ENCODE results near the gene SPRN. TPM values are rescaled to one million over a fixed set of nuclear protein-coding genes. Genes with fewer than 3 reads are reported as not detected.
"Not testable (repeated sequence)": the region's sequence is repeated elsewhere in the genome, so short reads cannot be mapped to it uniquely, and the experiment has no call there.

The SPRN gene
- total RNA-seq, 1 donor from 2014 or later: not detected

DNA sequence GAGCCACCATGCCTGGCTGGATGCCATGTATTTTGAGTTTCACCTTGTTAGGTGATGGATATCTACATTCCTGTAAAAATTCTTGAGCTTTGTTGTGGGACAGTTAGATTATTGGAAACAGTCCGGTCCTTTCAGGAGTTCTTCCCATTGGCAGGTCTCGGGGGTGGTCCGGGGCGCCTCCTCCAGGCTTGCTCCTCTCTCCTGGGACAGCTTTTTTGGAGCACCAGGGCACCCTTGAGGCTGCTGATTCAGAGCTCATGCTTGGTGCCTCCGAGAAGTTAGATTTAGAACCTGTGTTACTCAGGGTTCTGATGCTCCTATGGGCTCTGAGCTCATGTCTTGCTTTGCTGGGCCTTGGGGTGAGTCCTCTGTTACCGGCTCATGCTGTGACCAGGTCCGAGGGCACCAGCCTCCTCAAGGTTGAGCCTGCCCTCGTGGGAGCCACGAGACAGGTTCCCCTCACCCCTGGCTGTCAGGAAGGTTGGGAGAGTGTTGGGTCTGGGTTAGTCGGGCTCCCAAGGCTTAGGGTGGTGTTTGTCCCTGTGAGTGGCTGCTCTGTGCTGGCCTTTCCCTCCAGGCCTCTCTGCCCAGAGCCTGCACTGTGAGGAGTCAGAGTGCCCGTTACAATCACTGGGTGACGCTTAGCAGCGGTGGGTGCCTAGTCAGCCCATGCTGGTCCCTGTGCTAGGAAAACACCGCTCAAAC, 6.0 kb downstream of the SPRN start:
- Histone ChIP-seq H3K27me3 (ENCODE audit: control insufficient read depth, insufficient read depth, low read length) (peaks cover 4% of the 10 kb centered on the region), H3K36me3 (ENCODE audit: control insufficient read depth, insufficient read depth, low read length) (peaks cover 1% of the 10 kb centered on the region), H3K4me3 (ENCODE audit: low read depth, low read length) (no peak overlapping the region)
- TF ChIP-seq, protein P1, sequence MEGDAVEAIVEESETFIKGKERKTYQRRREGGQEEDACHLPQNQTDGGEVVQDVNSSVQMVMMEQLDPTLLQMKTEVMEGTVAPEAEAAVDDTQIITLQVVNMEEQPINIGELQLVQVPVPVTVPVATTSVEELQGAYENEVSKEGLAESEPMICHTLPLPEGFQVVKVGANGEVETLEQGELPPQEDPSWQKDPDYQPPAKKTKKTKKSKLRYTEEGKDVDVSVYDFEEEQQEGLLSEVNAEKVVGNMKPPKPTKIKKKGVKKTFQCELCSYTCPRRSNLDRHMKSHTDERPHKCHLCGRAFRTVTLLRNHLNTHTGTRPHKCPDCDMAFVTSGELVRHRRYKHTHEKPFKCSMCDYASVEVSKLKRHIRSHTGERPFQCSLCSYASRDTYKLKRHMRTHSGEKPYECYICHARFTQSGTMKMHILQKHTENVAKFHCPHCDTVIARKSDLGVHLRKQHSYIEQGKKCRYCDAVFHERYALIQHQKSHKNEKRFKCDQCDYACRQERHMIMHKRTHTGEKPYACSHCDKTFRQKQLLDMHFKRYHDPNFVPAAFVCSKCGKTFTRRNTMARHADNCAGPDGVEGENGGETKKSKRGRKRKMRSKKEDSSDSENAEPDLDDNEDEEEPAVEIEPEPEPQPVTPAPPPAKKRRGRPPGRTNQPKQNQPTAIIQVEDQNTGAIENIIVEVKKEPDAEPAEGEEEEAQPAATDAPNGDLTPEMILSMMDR (IDR thresholded peaks at IDR 0.05; ENCODE audit: insufficient read depth, low read length, severe bottlenecking): no peak
- DNase-seq (ENCODE audit: low read depth) (no peak), FAIRE-seq (no peak)

DNA sequence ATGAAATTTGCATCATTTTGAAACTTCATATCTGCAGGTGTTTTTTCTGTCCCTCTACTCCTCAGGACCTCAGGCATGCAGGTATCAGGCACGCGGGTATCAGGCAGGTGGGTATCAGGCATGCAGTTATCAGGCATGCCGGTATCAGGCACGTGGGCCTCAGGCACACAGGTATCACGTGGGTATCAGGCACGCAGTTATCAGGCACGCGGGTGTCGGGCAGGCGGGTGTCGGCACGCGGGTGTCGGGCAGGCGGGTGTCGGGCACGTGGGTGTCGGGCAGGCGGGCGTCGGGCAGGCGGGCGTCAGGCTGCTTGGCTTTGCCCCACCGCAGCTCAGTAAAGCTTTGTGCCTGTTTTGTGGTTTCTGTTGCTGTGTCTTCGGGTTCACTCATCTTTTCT, 8.7 kb downstream of the SPRN start:
- Histone ChIP-seq H3K27me3 (ENCODE audit: control insufficient read depth, insufficient read depth, low read length) (no peaks in the 10 kb centered on the region), H3K36me3 (ENCODE audit: control insufficient read depth, insufficient read depth, low read length) (peaks cover 1% of the 10 kb centered on the region), H3K4me3 (ENCODE audit: low read depth, low read length) (no peak overlapping the region)
- DNase-seq (ENCODE audit: low read depth) (no peak), FAIRE-seq (no peak)
- TF ChIP-seq, protein P1 (IDR thresholded peaks at IDR 0.05; ENCODE audit: insufficient read depth, low read length, severe bottlenecking): no peak

DNA sequence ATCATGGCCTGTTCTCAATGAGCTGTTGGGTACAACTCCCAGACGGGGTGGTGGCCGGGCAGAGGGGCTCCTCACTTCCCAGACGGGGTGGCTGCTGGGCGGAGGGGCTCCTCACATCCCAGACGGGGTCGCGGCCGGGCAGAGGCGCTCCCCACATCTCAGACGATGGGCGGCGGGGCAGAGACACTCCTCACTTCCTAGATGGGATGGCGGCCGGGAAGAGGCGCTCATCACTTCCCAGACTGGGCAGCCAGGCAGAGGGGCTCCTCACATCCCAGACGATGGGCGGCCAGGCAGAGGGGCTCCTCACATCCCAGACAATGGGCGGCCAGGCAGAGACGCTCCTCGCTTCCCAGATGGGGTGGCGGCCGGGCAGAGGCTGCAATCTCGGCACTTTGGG, 10.0 kb downstream of the SPRN start:
- not testable (repeated sequence) for FAIRE-seq

GRCh38 chr10:133412381-133412711, 12.1 kb downstream of the SPRN start:
- Histone ChIP-seq H3K27me3 (ENCODE audit: control insufficient read depth, insufficient read depth, low read length) (no peaks in the 10 kb centered on the region), H3K36me3 (ENCODE audit: control insufficient read depth, insufficient read depth, low read length) (peaks cover 1% of the 10 kb centered on the region)
- no peak for FAIRE-seq

More for the DNA sequence above, 10.0 kb downstream of the SPRN start:
- H3K4me3 ChIP-seq (ENCODE audit: low read depth, low read length); H3K27me3 ChIP-seq (ENCODE audit: control insufficient read depth, insufficient read depth, low read length); DNase-seq (ENCODE audit: low read depth); H3K36me3 ChIP-seq (ENCODE audit: control insufficient read depth, insufficient read depth, low read length): not testable (repeated sequence)

DNA sequence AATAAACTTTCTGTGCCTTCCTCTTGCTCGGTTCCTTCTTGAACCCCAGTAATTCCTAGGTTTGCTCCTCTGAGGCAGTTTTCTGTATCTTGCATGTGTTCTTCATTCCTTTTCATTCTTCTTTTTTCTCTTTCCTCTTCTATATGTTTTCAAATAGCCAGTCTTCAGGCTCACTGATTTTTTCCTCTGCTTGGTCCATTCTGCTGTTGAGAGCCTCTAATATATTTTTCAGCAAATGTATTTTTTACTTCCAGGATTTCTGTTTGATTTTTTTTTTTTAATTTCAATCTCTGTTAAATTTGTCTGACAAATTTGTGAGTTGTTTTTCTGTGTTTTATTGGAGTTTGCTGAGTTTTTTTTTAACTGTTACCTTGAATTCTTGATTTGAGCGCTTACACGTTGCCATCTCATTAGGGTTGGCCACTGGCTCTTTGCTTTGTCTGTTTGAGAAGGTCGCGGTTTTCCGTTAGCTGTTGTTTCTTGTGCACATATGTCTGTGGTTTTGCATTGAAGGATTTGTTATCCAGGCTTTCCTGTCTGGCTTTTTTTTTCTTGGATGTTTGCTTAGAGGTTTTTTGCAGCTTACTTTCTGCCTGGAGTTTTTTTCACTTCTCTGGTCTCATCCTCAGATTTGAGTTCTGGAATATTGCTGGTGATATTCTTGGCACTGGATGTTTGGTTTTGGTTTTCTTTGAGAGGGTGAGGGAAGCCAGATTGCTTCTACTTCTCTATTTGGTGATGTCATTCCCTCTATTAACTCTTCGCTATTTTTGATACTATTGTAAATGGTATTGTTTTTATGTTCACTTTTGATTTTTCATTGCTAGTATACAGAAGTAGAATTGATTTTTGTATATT, 12.7 kb downstream of the SPRN start:
- FAIRE-seq (no peak), DNase-seq (ENCODE audit: low read depth) (no peak)
- H3K27me3 ChIP-seq (ENCODE audit: control insufficient read depth, insufficient read depth, low read length): no peaks in the 10 kb centered on the region
- peaks cover 1% of the 10 kb centered on the region for H3K36me3 ChIP-seq (ENCODE audit: control insufficient read depth, insufficient read depth, low read length)
- H3K4me3 ChIP-seq (ENCODE audit: low read depth, low read length): no peak overlapping the region
- TF ChIP-seq, protein P1 (IDR thresholded peaks at IDR 0.05; ENCODE audit: insufficient read depth, low read length, severe bottlenecking): no peak

More at GRCh38 chr10:133412381-133412711, 12.1 kb downstream of the SPRN start:
- no peak for DNase-seq (ENCODE audit: low read depth)
- H3K4me3 ChIP-seq (ENCODE audit: low read depth, low read length): no peak overlapping the region
- TF ChIP-seq, protein P1 (IDR thresholded peaks at IDR 0.05; ENCODE audit: insufficient read depth, low read length, severe bottlenecking): no peak

GRCh38 chr10:133405844-133406527, 18.4 kb downstream of the SPRN start:
- TF ChIP-seq, protein P1 (IDR thresholded peaks at IDR 0.05; ENCODE audit: insufficient read depth, low read length, severe bottlenecking): no peak
- peaks cover 15% of the 10 kb centered on the region for H3K36me3 ChIP-seq (ENCODE audit: control insufficient read depth, insufficient read depth, low read length)

More at GRCh38 chr10:133405844-133406527, 18.4 kb downstream of the SPRN start:
- no peak for FAIRE-seq
- H3K4me3 ChIP-seq (ENCODE audit: low read depth, low read length): no peak overlapping the region
- H3K27me3 ChIP-seq (ENCODE audit: control insufficient read depth, insufficient read depth, low read length): no peaks in the 10 kb centered on the region
- DNase-seq (ENCODE audit: low read depth): no peak
